ENCODE results near the gene PLXNA4. TPM values are rescaled to one million over a fixed set of nuclear protein-coding genes. Genes with fewer than 3 reads are reported as not detected.

Gene PLXNA4
- total RNA-seq, 4 donors from 2014 or later: 0.49 to 7.1 (median 2.0) TPM

DNA sequence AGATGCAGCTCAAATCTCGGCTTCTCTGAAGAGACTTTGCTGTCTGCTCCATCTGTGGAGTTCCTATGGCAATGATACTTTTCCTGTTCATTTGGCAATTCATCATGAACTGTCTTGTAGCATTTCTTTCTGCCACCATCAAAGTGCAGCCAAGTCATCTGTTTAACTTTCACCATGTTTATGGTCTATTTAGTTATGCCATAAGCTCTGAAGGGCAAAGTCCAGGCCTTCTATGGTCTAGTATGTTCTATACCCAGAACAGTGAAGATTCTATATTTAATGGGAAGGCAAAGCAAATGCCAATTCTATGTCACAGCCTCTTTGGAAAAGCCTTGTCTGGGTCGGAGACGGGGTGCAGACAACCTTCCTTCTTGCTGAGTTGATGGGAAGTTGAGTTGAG, 472.6 kb downstream of the PLXNA4 start:
- H3K27ac ChIP-seq: no peak overlapping the region
- WGBS, 2 donors: 57 to 58% methylated on average over 2 to 3 of the region's 3 CpGs
- TF ChIP-seq, protein P1, sequence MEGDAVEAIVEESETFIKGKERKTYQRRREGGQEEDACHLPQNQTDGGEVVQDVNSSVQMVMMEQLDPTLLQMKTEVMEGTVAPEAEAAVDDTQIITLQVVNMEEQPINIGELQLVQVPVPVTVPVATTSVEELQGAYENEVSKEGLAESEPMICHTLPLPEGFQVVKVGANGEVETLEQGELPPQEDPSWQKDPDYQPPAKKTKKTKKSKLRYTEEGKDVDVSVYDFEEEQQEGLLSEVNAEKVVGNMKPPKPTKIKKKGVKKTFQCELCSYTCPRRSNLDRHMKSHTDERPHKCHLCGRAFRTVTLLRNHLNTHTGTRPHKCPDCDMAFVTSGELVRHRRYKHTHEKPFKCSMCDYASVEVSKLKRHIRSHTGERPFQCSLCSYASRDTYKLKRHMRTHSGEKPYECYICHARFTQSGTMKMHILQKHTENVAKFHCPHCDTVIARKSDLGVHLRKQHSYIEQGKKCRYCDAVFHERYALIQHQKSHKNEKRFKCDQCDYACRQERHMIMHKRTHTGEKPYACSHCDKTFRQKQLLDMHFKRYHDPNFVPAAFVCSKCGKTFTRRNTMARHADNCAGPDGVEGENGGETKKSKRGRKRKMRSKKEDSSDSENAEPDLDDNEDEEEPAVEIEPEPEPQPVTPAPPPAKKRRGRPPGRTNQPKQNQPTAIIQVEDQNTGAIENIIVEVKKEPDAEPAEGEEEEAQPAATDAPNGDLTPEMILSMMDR (IDR thresholded peaks at IDR 0.05): no peak
- TF ChIP-seq POLR2A (IDR thresholded peaks at IDR 0.05): no peak
- intact Hi-C loops (cut with DNase I): no loop called here
- DNase-seq: no peak
- no peaks in the 10 kb centered on the region for H3K4me1 ChIP-seq
- peaks cover 0 to 5% (median 0%) of the 10 kb centered on the region in 4 donors for H3K27me3 ChIP-seq
- no peaks in the 10 kb centered on the region for H3K9me3 ChIP-seq
- H3K4me3 ChIP-seq: no peak overlapping the region
- no peaks in the 10 kb centered on the region for H3K36me3 ChIP-seq

DNA sequence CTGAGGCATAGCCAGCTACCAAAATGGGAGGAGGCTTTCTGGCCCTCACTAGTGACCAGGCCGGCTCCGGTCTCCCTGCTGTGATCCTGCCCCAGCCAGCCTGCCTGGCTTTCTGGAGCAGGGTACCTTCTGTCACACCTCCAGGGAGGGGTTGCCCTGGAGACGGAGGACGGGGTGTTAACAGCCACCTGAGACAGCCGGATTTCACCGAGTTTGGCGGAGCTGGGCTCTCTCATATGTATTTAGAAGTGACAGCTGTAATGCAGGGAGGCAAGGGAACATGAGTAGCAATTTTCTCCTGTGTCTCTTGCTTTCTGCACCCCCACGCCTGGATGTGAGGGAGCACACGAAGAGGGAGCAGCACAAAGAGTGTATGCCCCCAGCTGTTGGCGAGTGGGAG, 473.3 kb downstream of the PLXNA4 start:
- Histone ChIP-seq H3K4me1 (no peaks in the 10 kb centered on the region), H3K36me3 (no peaks in the 10 kb centered on the region), H3K27me3 (peaks cover 0 to 5% (median 0%) of the 10 kb centered on the region in 4 donors), H3K9me3 (no peaks in the 10 kb centered on the region), H3K4me3 (no peak overlapping the region), H3K27ac (no peak overlapping the region)
- 59 to 66% methylated on average over 3 to 5 of the region's 10 CpGs for WGBS, 2 donors
- DNase-seq: no peak
- intact Hi-C loops (cut with DNase I): no loop called here
- no peak for TF ChIP-seq POLR2A (IDR thresholded peaks at IDR 0.05)
- TF ChIP-seq, protein P1 (IDR thresholded peaks at IDR 0.05): no peak

DNA sequence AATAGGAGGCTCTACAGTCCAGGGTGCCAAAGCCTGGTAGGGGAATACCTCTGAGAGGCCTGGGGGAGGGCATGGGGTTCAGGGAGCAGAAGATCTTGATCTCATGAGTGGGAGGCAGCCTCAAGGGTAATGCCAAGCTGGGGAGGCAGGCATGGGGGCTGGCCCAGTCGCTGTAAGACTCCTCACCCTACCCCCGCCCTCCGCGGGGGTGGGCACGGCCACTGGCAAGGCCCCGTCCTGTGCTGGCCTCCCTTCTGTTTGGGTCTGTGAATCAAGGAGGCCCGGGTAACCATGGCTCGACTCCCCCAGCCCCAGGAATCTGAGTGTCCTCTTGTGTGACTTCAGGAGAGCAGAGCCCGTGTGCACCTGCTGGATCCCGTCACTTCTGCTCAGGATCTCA, 473.9 kb downstream of the PLXNA4 start:
- TF ChIP-seq POLR2A (IDR thresholded peaks at IDR 0.05): no peak
- no peaks in the 10 kb centered on the region for H3K36me3 ChIP-seq
- H3K9me3 ChIP-seq: no peaks in the 10 kb centered on the region
- no peak overlapping the region for H3K4me3 ChIP-seq
- WGBS, 2 donors: 87 to 88% methylated on average over 10 of the region's 10 CpGs
- no peaks in the 10 kb centered on the region for H3K4me1 ChIP-seq
- peaks cover 0 to 10% (median 0%) of the 10 kb centered on the region in 4 donors for H3K27me3 ChIP-seq
- no peak for DNase-seq
- H3K27ac ChIP-seq: no peak overlapping the region
- intact Hi-C loops (cut with DNase I): no loop called here

DNA sequence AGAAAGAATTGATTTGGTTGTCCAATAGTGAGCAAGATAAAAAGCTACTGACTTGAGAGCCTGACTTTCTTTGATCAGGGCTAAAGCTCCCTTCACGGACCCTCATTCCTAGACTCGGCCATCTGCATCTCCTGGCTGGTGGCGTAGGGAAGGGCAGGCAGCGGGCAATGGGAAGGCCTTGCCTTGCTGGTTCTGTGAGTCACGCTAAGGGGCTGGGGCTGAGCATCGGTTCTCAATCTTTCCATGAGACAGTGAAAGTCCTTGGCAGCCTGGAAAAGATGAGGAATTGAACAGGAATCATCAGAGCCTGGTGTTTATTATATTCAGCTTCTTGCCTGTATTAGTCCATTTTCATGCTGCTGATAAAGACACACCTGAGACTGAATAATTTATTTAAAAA, 475.3 kb downstream of the PLXNA4 start:
- WGBS, 2 donors: 90 to 96% methylated on average over 6 of the region's 6 CpGs
- H3K27me3 ChIP-seq: peaks cover 0 to 10% (median 0%) of the 10 kb centered on the region in 4 donors

DNA sequence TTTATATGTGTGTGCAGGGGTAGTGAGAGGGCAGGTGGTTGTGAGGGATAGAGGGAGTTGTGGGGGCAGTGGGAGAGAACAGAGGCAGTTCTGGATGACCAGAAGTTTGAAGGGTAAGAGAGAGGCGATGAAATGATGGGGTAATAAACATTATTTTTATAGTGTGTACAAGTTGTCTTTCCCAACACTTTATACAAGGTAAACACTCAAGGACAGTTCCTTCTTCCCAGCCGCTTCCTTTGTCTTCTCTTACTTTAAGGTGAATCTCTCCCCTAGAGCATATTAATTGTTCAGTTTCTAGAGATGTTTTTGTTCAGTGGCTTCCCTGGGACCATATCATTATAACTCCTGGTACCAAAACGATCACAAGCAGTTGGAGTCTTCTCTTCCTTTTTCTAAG, 475.8 kb downstream of the PLXNA4 start:
- no peaks in the 10 kb centered on the region for H3K9me3 ChIP-seq
- H3K27ac ChIP-seq: no peak overlapping the region
- no peak overlapping the region for H3K4me3 ChIP-seq
- H3K27me3 ChIP-seq: peaks cover 0 to 13% (median 0%) of the 10 kb centered on the region in 4 donors
- 82 to 84% methylated on average over 3 of the region's 3 CpGs for WGBS, 2 donors
- no peak for TF ChIP-seq POLR2A (IDR thresholded peaks at IDR 0.05)
- TF ChIP-seq, protein P1 (IDR thresholded peaks at IDR 0.05): no peak
- intact Hi-C loops (cut with DNase I): no loop called here
- no peaks in the 10 kb centered on the region for H3K36me3 ChIP-seq
- no peaks in the 10 kb centered on the region for H3K4me1 ChIP-seq
- DNase-seq: no peak

More for the DNA sequence above, 475.3 kb downstream of the PLXNA4 start:
- Histone ChIP-seq H3K4me1 (no peaks in the 10 kb centered on the region), H3K36me3 (no peaks in the 10 kb centered on the region), H3K27ac (no peak overlapping the region), H3K4me3 (no peak overlapping the region), H3K9me3 (no peaks in the 10 kb centered on the region)
- TF ChIP-seq, protein P1 (IDR thresholded peaks at IDR 0.05): no peak
- no peak for TF ChIP-seq POLR2A (IDR thresholded peaks at IDR 0.05)
- intact Hi-C loops (cut with DNase I): no loop called here
- no peak for DNase-seq

DNA sequence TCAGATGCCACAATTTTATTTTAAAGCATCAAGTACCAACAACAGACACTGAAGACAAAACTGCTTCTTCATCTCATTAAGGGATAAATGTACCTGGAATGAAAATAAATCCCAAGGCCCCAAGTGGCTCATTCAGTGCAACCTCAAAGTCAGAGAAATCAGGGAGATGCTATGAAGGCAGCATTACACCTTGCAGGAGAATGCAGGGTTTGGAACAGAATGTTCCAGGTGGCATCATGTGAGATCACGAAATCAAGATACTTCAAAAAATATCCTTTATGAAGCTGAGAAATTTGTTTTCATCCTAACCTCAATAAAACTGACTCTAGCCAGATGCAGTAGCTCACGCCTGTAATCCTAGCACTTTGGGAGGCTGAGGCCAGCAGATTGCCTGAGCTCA, 477.1 kb downstream of the PLXNA4 start:
- DNase-seq: no peak
- intact Hi-C loops (cut with DNase I): no loop called here
- 57 to 71% methylated on average over 2 of the region's 2 CpGs for WGBS, 2 donors
- TF ChIP-seq POLR2A (IDR thresholded peaks at IDR 0.05): no peak
- TF ChIP-seq, protein P1 (IDR thresholded peaks at IDR 0.05): no peak
- no peaks in the 10 kb centered on the region for H3K9me3 ChIP-seq
- H3K27me3 ChIP-seq: peaks cover 0 to 27% (median 0%) of the 10 kb centered on the region in 4 donors
- H3K4me3 ChIP-seq: no peak overlapping the region
- H3K4me1 ChIP-seq: no peaks in the 10 kb centered on the region
- no peaks in the 10 kb centered on the region for H3K36me3 ChIP-seq
- H3K27ac ChIP-seq: no peak overlapping the region
